ENCODE measurements around the gene PTPRN2. TPM values are rescaled to one million over a fixed set of nuclear protein-coding genes. Genes with fewer than 3 reads are reported as not detected.

Gene PTPRN2
- total and polyA plus RNA-seq, 2 of the 8 experiments (the other 6 are each of a cell fraction or from before 2014, with no cell fraction given), result 2.6 to 4.5 TPM

DNA sequence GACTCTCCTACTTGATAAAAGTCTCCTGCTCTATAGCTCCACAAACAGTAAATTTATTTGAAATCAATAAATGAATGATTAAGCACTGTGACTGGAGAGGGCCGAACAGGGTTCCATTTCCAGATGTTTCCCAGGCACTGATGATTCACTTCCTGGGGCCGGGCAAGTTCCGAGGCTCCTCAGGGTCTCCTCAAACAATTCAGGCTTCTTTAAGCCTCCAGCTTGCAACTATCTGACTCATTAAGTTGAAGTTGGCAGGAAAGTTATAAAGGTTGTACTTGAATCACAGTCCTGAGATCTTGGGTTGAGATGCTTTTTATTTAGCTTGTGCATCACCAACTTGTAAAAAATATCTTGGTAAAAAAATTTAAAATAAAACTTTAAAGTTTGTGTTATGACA, 637.9 kb downstream of the PTPRN2 start (continued):
- TF ChIP-seq, protein P1, sequence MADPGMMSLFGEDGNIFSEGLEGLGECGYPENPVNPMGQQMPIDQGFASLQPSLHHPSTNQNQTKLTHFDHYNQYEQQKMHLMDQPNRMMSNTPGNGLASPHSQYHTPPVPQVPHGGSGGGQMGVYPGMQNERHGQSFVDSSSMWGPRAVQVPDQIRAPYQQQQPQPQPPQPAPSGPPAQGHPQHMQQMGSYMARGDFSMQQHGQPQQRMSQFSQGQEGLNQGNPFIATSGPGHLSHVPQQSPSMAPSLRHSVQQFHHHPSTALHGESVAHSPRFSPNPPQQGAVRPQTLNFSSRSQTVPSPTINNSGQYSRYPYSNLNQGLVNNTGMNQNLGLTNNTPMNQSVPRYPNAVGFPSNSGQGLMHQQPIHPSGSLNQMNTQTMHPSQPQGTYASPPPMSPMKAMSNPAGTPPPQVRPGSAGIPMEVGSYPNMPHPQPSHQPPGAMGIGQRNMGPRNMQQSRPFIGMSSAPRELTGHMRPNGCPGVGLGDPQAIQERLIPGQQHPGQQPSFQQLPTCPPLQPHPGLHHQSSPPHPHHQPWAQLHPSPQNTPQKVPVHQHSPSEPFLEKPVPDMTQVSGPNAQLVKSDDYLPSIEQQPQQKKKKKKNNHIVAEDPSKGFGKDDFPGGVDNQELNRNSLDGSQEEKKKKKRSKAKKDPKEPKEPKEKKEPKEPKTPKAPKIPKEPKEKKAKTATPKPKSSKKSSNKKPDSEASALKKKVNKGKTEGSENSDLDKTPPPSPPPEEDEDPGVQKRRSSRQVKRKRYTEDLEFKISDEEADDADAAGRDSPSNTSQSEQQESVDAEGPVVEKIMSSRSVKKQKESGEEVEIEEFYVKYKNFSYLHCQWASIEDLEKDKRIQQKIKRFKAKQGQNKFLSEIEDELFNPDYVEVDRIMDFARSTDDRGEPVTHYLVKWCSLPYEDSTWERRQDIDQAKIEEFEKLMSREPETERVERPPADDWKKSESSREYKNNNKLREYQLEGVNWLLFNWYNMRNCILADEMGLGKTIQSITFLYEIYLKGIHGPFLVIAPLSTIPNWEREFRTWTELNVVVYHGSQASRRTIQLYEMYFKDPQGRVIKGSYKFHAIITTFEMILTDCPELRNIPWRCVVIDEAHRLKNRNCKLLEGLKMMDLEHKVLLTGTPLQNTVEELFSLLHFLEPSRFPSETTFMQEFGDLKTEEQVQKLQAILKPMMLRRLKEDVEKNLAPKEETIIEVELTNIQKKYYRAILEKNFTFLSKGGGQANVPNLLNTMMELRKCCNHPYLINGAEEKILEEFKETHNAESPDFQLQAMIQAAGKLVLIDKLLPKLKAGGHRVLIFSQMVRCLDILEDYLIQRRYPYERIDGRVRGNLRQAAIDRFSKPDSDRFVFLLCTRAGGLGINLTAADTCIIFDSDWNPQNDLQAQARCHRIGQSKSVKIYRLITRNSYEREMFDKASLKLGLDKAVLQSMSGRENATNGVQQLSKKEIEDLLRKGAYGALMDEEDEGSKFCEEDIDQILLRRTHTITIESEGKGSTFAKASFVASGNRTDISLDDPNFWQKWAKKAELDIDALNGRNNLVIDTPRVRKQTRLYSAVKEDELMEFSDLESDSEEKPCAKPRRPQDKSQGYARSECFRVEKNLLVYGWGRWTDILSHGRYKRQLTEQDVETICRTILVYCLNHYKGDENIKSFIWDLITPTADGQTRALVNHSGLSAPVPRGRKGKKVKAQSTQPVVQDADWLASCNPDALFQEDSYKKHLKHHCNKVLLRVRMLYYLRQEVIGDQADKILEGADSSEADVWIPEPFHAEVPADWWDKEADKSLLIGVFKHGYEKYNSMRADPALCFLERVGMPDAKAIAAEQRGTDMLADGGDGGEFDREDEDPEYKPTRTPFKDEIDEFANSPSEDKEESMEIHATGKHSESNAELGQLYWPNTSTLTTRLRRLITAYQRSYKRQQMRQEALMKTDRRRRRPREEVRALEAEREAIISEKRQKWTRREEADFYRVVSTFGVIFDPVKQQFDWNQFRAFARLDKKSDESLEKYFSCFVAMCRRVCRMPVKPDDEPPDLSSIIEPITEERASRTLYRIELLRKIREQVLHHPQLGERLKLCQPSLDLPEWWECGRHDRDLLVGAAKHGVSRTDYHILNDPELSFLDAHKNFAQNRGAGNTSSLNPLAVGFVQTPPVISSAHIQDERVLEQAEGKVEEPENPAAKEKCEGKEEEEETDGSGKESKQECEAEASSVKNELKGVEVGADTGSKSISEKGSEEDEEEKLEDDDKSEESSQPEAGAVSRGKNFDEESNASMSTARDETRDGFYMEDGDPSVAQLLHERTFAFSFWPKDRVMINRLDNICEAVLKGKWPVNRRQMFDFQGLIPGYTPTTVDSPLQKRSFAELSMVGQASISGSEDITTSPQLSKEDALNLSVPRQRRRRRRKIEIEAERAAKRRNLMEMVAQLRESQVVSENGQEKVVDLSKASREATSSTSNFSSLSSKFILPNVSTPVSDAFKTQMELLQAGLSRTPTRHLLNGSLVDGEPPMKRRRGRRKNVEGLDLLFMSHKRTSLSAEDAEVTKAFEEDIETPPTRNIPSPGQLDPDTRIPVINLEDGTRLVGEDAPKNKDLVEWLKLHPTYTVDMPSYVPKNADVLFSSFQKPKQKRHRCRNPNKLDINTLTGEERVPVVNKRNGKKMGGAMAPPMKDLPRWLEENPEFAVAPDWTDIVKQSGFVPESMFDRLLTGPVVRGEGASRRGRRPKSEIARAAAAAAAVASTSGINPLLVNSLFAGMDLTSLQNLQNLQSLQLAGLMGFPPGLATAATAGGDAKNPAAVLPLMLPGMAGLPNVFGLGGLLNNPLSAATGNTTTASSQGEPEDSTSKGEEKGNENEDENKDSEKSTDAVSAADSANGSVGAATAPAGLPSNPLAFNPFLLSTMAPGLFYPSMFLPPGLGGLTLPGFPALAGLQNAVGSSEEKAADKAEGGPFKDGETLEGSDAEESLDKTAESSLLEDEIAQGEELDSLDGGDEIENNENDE (IDR thresholded peaks at IDR 0.05; ENCODE audit: insufficient replicate concordance, low read length), result no peak
- no peak for TF ChIP-seq MAFK (IDR thresholded peaks at IDR 0.05; ENCODE audit: low read depth, low read length)
- TF ChIP-seq TAF1 (IDR thresholded peaks at IDR 0.05; ENCODE audit: low read depth, low read length), result no peak
- no peak for TF ChIP-seq RNF2 (IDR thresholded peaks at IDR 0.05; ENCODE audit: borderline replicate concordance, low read depth, low read length, missing control alignments, poor library complexity, severe bottlenecking)
- no peak for TF ChIP-seq SIRT6 (IDR thresholded peaks at IDR 0.05; ENCODE audit: low read length)
- TF ChIP-seq, protein P2, sequence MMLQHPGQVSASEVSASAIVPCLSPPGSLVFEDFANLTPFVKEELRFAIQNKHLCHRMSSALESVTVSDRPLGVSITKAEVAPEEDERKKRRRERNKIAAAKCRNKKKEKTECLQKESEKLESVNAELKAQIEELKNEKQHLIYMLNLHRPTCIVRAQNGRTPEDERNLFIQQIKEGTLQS (IDR thresholded peaks at IDR 0.05; ENCODE audit: insufficient read depth, low read depth, low read length), result no peak
- TF ChIP-seq KDM1A (IDR thresholded peaks at IDR 0.05; ENCODE audit: borderline replicate concordance, low read length), result no peak
- TF ChIP-seq, protein P3, sequence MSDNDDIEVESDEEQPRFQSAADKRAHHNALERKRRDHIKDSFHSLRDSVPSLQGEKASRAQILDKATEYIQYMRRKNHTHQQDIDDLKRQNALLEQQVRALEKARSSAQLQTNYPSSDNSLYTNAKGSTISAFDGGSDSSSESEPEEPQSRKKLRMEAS (IDR thresholded peaks at IDR 0.05), result no peak
- TF ChIP-seq BACH1 (IDR thresholded peaks at IDR 0.05; ENCODE audit: low read length), result no peak
- no peak for TF ChIP-seq POLR2AphosphoS5 (IDR thresholded peaks at IDR 0.05; ENCODE audit: low read depth, low read length)
- TF ChIP-seq GABPA (IDR thresholded peaks at IDR 0.05; ENCODE audit: borderline replicate concordance, insufficient read depth, low read length), result no peak

All from H1 (cell line).